Neural cell (in vitro differentiated cells): Measurements from ENCODE around the gene CYP2D6. TPM values are rescaled to one million over a fixed set of nuclear protein-coding genes. Genes with fewer than 3 reads are reported as not detected.

Experiments
- H2AFZ ChIP-seq: fragments of 200-600, 300-800 bp; sonication (generic), shearing (Covaris generic); 2 replicates; pipeline ENCODE4 v1.6.0; 2014; ENCODE audit warnings: low read depth, mild to moderate bottlenecking, antibody characterized with exemption, low read length, moderate library complexity
- H3F3A ChIP-seq: fragments of 200-600 bp; shearing (Covaris generic); 2 replicates; pipeline ENCODE4 v1.6.1; 2016; ENCODE audit warnings: mild to moderate bottlenecking, moderate library complexity, mixed read lengths, antibody characterized with exemption, low read length; ENCODE audit not compliant: insufficient read depth, poor library complexity, severe bottlenecking
- H3K27ac ChIP-seq: fragments of 200-600, 300-800 bp; sonication (generic), shearing (Covaris generic); 2 replicates; pipeline ENCODE4 v1.5.1; 2014; ENCODE audit warnings: mild to moderate bottlenecking, low read length, moderate library complexity
- H3K27me3 ChIP-seq: fragments of 300-800, 200-600 bp; sonication (generic), shearing (Covaris generic); 2 replicates; pipeline ENCODE4 v1.6.0; 2014; ENCODE audit warnings: mild to moderate bottlenecking, low read depth, low read length, moderate library complexity; ENCODE audit not compliant: insufficient read depth
- H3K36me3 ChIP-seq: fragments of 300-800, 200-600 bp; sonication (generic), shearing (Covaris generic); 2 replicates; pipeline ENCODE4 v1.5.1; 2014; ENCODE audit warnings: mild to moderate bottlenecking, antibody characterized with exemption, low read length, moderate library complexity; ENCODE audit not compliant: insufficient read depth
- H3K4me2 ChIP-seq: fragments of 300-800, 200-600 bp; sonication (generic), shearing (Covaris generic); 2 replicates; pipeline ENCODE4 v1.6.0; 2014; ENCODE audit warnings: mild to moderate bottlenecking, low read length
- H3K4me3 ChIP-seq: fragments of 300-800, 200-600 bp; sonication (generic), shearing (Covaris generic); 2 replicates; pipeline ENCODE4 v1.5.1; 2014; ENCODE audit warnings: mild to moderate bottlenecking, low read length, moderate library complexity
- H3K79me2 ChIP-seq: fragments of 200-600 bp; shearing (Covaris generic); replicated peaks from 2 replicates; pipeline ENCODE4 v1.6.0; 2014; ENCODE audit warnings: mild to moderate bottlenecking, low read length, moderate library complexity; ENCODE audit not compliant: insufficient read depth
- H3K9ac ChIP-seq: fragments of 300-800, 200-600 bp; sonication (generic), shearing (Covaris generic); 2 replicates; pipeline ENCODE4 v1.6.1; 2016; ENCODE audit warnings: mild to moderate bottlenecking, low read length, mixed read lengths
- H3K9me2 ChIP-seq: fragments of 200-600 bp; shearing (Covaris generic); 2 replicates; pipeline ENCODE4 v1.6.1; 2016; ENCODE audit warnings: mild to moderate bottlenecking, low read length, mixed read lengths; ENCODE audit not compliant: insufficient read depth
- H3K9me3 ChIP-seq: fragments of 200-600, 300-800 bp; sonication (generic), shearing (Covaris generic); 2 replicates; pipeline ENCODE4 v1.6.1; 2016; ENCODE audit warnings: mild to moderate bottlenecking, mixed run types, low read length, moderate library complexity, mixed read lengths
- H4K20me1 ChIP-seq: fragments of 200-600 bp; shearing (Covaris generic); 2 replicates; pipeline ENCODE4 v1.6.1; 2016; ENCODE audit warnings: mild to moderate bottlenecking, mixed run types; ENCODE audit not compliant: insufficient read depth
- CTCF ChIP-seq: fragments of 450-650 bp; IDR thresholded peaks from 2 replicates; pipeline ENCODE4 v1.5.1; 2014; ENCODE audit warnings: antibody characterized with exemption, mild to moderate bottlenecking, moderate library complexity; ENCODE audit not compliant: poor library complexity, severe bottlenecking
- EP300 ChIP-seq: fragments of 450-650 bp; conservative IDR thresholded peaks from 2 replicates; pipeline ENCODE4 v1.6.1; 2014; ENCODE audit warnings: antibody characterized with exemption, mild to moderate bottlenecking, moderate library complexity; ENCODE audit not compliant: poor library complexity, severe bottlenecking
- EZH2 ChIP-seq: fragments of 200-600, 300-800 bp; shearing (Covaris generic), sonication (generic); IDR thresholded peaks from 2 replicates; pipeline ENCODE4 v1.6.1; 2014; ENCODE audit warnings: antibody characterized with exemption, low read length, borderline replicate concordance, mild to moderate bottlenecking; ENCODE audit not compliant: insufficient read depth, poor library complexity, severe bottlenecking
- MXI1 ChIP-seq: fragments of 450-650 bp; conservative IDR thresholded peaks from 2 replicates; pipeline ENCODE4 v1.6.1; 2014; ENCODE audit warnings: antibody characterized with exemption, mild to moderate bottlenecking; ENCODE audit not compliant: poor library complexity, severe bottlenecking
- POLR2AphosphoS5 ChIP-seq: IDR thresholded peaks from 2 replicates; pipeline ENCODE4 v1.6.1; 2012
- RAD21 ChIP-seq: fragments of 450-650 bp; conservative IDR thresholded peaks from 2 replicates; pipeline ENCODE4 v1.6.1; 2014; ENCODE audit warnings: antibody characterized with exemption, mild to moderate bottlenecking, moderate library complexity
- REST ChIP-seq: IDR thresholded peaks from 2 replicates; pipeline ENCODE4 v1.6.1; 2012; ENCODE audit warnings: borderline replicate concordance
- SMC3 ChIP-seq: fragments of 450-650 bp; conservative IDR thresholded peaks from 2 replicates; pipeline ENCODE4 v1.6.1; 2014; ENCODE audit warnings: antibody characterized with exemption, mild to moderate bottlenecking, moderate library complexity; ENCODE audit not compliant: poor library complexity
- TAF1 ChIP-seq: IDR thresholded peaks from 2 replicates; pipeline ENCODE4 v1.6.1; 2012; ENCODE audit warnings: low read depth
- polyA plus RNA-seq: library from polyadenylated mRNA; depleted of rRNA; stranded (reverse); fragments of >200 nt; gene quantifications from 2 replicates; pipeline ENCODE4 v1.2.3, GENCODE V29; 2014

The CYP2D6 gene
- polyA plus RNA-seq, 1 donor from 2014 or later, result 11.5 TPM

GRCh38 chr22:42090596-42091454 is 39.8 kb downstream of the CYP2D6 start, which contains the start of gene NDUFA6:
Gene NDUFA6, minus strand, starts transcription at chr22:42090772. Its CDS starts 28 bp downstream, at chr22:42090744.
- Histone ChIP-seq H3F3A (no peaks in the 10 kb centered on the region), H4K20me1 (no peaks in the 10 kb centered on the region), H3K4me3 (peak within 1 kb of the TSS; percentile 91), H3K4me2 (peak within 1 kb of the TSS; percentile 56), H3K9me2 (no peaks in the 10 kb centered on the region), H3K79me2 (peaks cover 22% of the 10 kb centered on the region), H3K27me3 (no peaks in the 10 kb centered on the region), H3K9me3 (no peaks in the 10 kb centered on the region), H2AFZ (peak within 1 kb of the TSS; percentile 71), H3K9ac (peak within 1 kb of the TSS; percentile 97), H3K36me3 (peaks cover 13% of the 10 kb centered on the region), H3K27ac (peak within 1 kb of the TSS; percentile 96)
- TF ChIP-seq SMC3 (peak; percentile 98), TAF1 (peak; percentile 91), EP300 (peak; percentile 49), MXI1 (peak; percentile 92), RAD21 (peak; percentile 95), POLR2AphosphoS5 (peak; percentile 98), EZH2 (no peak), CTCF (peak; percentile 100), REST (peak; percentile 87)

- Histone ChIP-seq H3K79me2 (peaks cover 43% of the 10 kb centered on the region), H4K20me1 (no peaks in the 10 kb centered on the region), H3K4me3 (no peak overlapping the region), H3K4me2 (no peak overlapping the region), H3K27me3 (no peaks in the 10 kb centered on the region), H3K9ac (no peak overlapping the region), H3K27ac (no peak overlapping the region), H3K36me3 (peaks cover 17% of the 10 kb centered on the region), H3K9me3 (no peaks in the 10 kb centered on the region), H3K9me2 (no peaks in the 10 kb centered on the region), H2AFZ (no peak overlapping the region), H3F3A (no peaks in the 10 kb centered on the region)
- TF ChIP-seq SMC3 (no peak), RAD21 (no peak), POLR2AphosphoS5 (no peak)
Measured at GRCh38 chr22:42086051-42086450, 44.6 kb downstream of the CYP2D6 start.
